B cell (primary cell): ENCODE measurements around the gene TAMALIN. TPM values are rescaled to one million over a fixed set of nuclear protein-coding genes. Genes with fewer than 3 reads are reported as not detected.
A peak's percentile ranks its signal among the peaks of the same experiment; 100 is the strongest.

Source experiments
- ATAC-seq: fragments of 200-7000 bp; cut with Tn5 transposase; one replicate; pipeline ENCODE4 v1.10.0; 2021; ENCODE audit warnings: low read depth, mild to moderate bottlenecking, moderate number of reproducible peaks, moderate library complexity
- CTCF ChIA-PET: fragments of 350-600 bp; sonication (Branson Sonifier 250); formaldehyde crosslinking; loops from one replicate; lab custom pipeline; 2021; ENCODE audit warnings: antibody characterized with exemption, inconsistent platforms; lab: Charles Lee
- POLR2A ChIA-PET: fragments of 350-600 bp; sonication (Branson Sonifier 250); formaldehyde crosslinking; loops from one replicate; lab custom pipeline; 2021; ENCODE audit warnings: antibody characterized with exemption; lab: Charles Lee
- DNase-seq: peaks from one replicate; pipeline ENCODE4 v3.0.0; 2013
- H2AFZ ChIP-seq: 2 replicates; pipeline ENCODE4 v1.6.1; 2012; ENCODE audit warnings: mild to moderate bottlenecking, low read depth, low read length; ENCODE audit not compliant: insufficient read depth, poor library complexity, severe bottlenecking
- H3K27ac ChIP-seq, 2 donors: 1 replicate in 1 of 2; 2 replicates in 1 of 2; pipeline ENCODE4 v1.5.1; 2012 to 2013; ENCODE audit warnings: low read length in 2 of 2, mild to moderate bottlenecking in 2 of 2, moderate library complexity in 1 of 2
- H3K27me3 ChIP-seq, 4 experiments: fragments of 200-600 bp in 1 of 4; sonication (generic) in 1 of 4; replicated peaks in 1 of 4; 1 replicate in 2 of 4; 2 replicates in 2 of 4; pipeline versions ENCODE4 v1.6.1 to v1.7.0; 2013 to 2016; ENCODE audit warnings: low read length in 3 of 4, mild to moderate bottlenecking in 2 of 4, mixed read lengths in 1 of 4, moderate library complexity in 1 of 4; ENCODE audit not compliant: insufficient read depth in 4 of 4, control insufficient read depth in 3 of 4; ENCODE audit errors: control extremely low read depth in 1 of 4
- H3K36me3 ChIP-seq, 2 experiments: replicated peaks in 1 of 2; 1 replicate in 1 of 2; 2 replicates in 1 of 2; pipeline versions ENCODE4 v1.6.1 to v1.7.1; 2013; ENCODE audit warnings: low read length in 1 of 2; ENCODE audit not compliant: insufficient read depth in 2 of 2, control insufficient read depth in 1 of 2; ENCODE audit errors: control extremely low read depth in 1 of 2, extremely low read depth in 1 of 2
- H3K4me1 ChIP-seq, 2 donors: fragments of 200-600 bp in 1 of 2; sonication (generic) in 1 of 2; 1 replicate in 1 of 2; 2 replicates in 1 of 2; pipeline versions ENCODE4 v1.5.1 to v1.6.1; 2013 to 2017; ENCODE audit warnings: low read length in 2 of 2; ENCODE audit not compliant: control insufficient read depth in 2 of 2, insufficient read depth in 2 of 2
- H3K4me2 ChIP-seq: replicated peaks from 2 replicates; pipeline ENCODE3; 2012; ENCODE audit warnings: mild to moderate bottlenecking, low read depth, low read length; ENCODE audit not compliant: poor library complexity, severe bottlenecking
- H3K4me3 ChIP-seq, 5 experiments: fragments of 200-600 bp in 1 of 5; sonication (generic) in 1 of 5; 1 replicate in 3 of 5; 2 replicates in 2 of 5; pipeline versions ENCODE4 v1.5.1 to v1.7.0; 2011 to 2016; ENCODE audit warnings: low read length in 4 of 5, mild to moderate bottlenecking in 4 of 5, low read depth in 2 of 5, control low read depth in 1 of 5, moderate library complexity in 1 of 5; ENCODE audit not compliant: insufficient read depth in 1 of 5; ENCODE audit errors: control extremely low read depth in 1 of 5, extremely low read depth in 1 of 5
- H3K79me2 ChIP-seq: fragments of 200-600 bp; sonication (generic); one replicate; pipeline ENCODE4 v1.6.0; 2016; ENCODE audit warnings: low read length; ENCODE audit not compliant: control insufficient read depth, insufficient read depth
- H3K9ac ChIP-seq: fragments of 200-600 bp; sonication (generic); 2 replicates; pipeline ENCODE4 v1.6.1; 2017; ENCODE audit warnings: mild to moderate bottlenecking, low read length, moderate library complexity
- H3K9me3 ChIP-seq, 3 donors: one replicate each; pipeline versions ENCODE4 v1.6.1 to v1.7.1; 2013; ENCODE audit warnings: low read length in 2 of 3; ENCODE audit not compliant: control insufficient read depth in 2 of 3, insufficient read depth in 1 of 3; ENCODE audit errors: control extremely low read depth in 1 of 3
- H4K20me1 ChIP-seq: 2 replicates; pipeline ENCODE4 v1.6.0; 2012; ENCODE audit warnings: mild to moderate bottlenecking, low read length; ENCODE audit not compliant: insufficient read depth, control insufficient read depth, poor library complexity, severe bottlenecking
- H3K27ac Mint-ChIP-seq: one replicate; pipeline ENCODE4 v1.8.0; 2021; ENCODE audit warnings: mixed read lengths
- H3K27me3 Mint-ChIP-seq: one replicate; pipeline ENCODE4 v1.8.0; 2021; ENCODE audit warnings: mixed read lengths
- H3K4me1 Mint-ChIP-seq: one replicate; pipeline ENCODE4 v1.8.0; 2021; ENCODE audit warnings: mixed read lengths
- H3K4me3 Mint-ChIP-seq: one replicate; pipeline ENCODE4 v1.8.0; 2021; ENCODE audit warnings: mixed read lengths
- H3K9me3 Mint-ChIP-seq: one replicate; pipeline ENCODE4 v1.8.0; 2022; ENCODE audit warnings: mixed read lengths; ENCODE audit not compliant: insufficient read depth
- EZH2 ChIP-seq: IDR thresholded peaks from 2 replicates; pipeline ENCODE4 v1.6.1; 2012; ENCODE audit warnings: borderline replicate concordance, low read depth, mild to moderate bottlenecking, moderate library complexity, low read length; ENCODE audit not compliant: insufficient read depth, poor library complexity, severe bottlenecking
- WGBS: methylation state at CpG from one replicate; pipeline ENCODE4 v1.1.5; 2013; ENCODE audit warnings: missing lambda C conversion rate; ENCODE audit not compliant: insufficient coverage; 5-methylcytosine and 5-hydroxymethylcytosine counted together
- intact Hi-C: fragments of 100-400 bp; cut with micrococcal nuclease; formaldehyde crosslinking; loops from one replicate; pipeline ENCODE4 v1.10.0; 2022
- polyA plus RNA-seq: library from polyadenylated mRNA; depleted of rRNA; stranded (reverse); fragments of >200 nt; gene quantifications from 2 replicates; pipeline ENCODE4 v1.2.3, GENCODE V29; 2012
- total RNA-seq, 2 donors: library from RNA; stranded (reverse); fragments of 120-200 nt in 1 of 2; gene quantifications; 1 replicate in 1 of 2; 2 replicates in 1 of 2; pipeline versions ENCODE4 v1.2.3 to v1.2.4, GENCODE V29; 2013 to 2022
- TF ChIP-seq, protein P1 (sequence below): fragments of 200-600 bp; IDR thresholded peaks from one replicate; pipeline ENCODE4 v1.8.0; 2022; ENCODE audit warnings: antibody characterized with exemption, mild to moderate bottlenecking

The TAMALIN gene
- total and polyA plus RNA-seq, 2 donors (not counting 1 experiment from before 2014, with no cell fraction given), result 139 to 151 TPM

DNA sequence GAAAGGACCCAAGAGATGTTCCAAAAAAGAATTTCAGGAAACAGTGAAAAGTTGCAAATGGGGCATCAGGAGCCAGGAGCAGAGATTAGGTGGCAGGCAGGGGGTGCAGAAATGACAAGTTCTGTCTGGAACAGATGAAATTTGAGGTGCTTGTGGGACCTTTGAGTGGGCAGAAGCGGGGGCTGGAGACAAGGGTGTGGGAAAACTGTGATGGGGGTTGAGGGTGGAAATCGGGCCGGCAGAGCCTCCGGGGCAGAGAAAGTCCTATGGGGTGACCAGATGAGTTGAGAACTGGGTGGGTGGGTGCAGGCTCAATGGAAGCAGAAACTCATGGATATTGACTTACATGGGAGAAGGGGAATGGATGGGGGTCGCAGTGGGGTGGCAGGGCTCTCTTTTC is 42.9 kb downstream of the TAMALIN start:
- Histone ChIP-seq H3K27me3 (no peaks in the 10 kb centered on the region), H3K36me3 (peaks cover 0 to 5% of the 10 kb centered on the region in 2 experiments), H3K4me3 (peak overlapping the region in 2 of 5 experiments; percentile 77 to 87), H2AFZ (no peak overlapping the region), H3K9ac (peak overlapping the region; percentile 98), H3K9me3 (no peaks in the 10 kb centered on the region), H3K27ac (peak overlapping the region; percentile 99 to 100), H3K4me2 (peak overlapping the region; percentile 97), H3K79me2 (peaks cover 26% of the 10 kb centered on the region), H3K4me1 (peaks cover 32 to 47% of the 10 kb centered on the region in 2 donors), H4K20me1 (peaks cover 31% of the 10 kb centered on the region)
- WGBS, result 89% methylated on average over 4 of the region's 5 CpGs
- Mint-ChIP-seq H3K4me1 (peaks cover 51% of the 10 kb centered on the region), H3K4me3 (peak overlapping the region; percentile 100), H3K27ac (peak overlapping the region; percentile 99), H3K27me3 (no peaks in the 10 kb centered on the region), H3K9me3 (no peaks in the 10 kb centered on the region)
- no peak for DNase-seq
- ChIA-PET POLR2A (interaction anchor here (2.5 kb wide), 1 partner anchor 12 kb away, joined by 31 read pairs; no protein-coding TSS in a partner anchor), CTCF (interaction anchor here (2.7 kb wide), 2 partner anchors 24 to 32 kb away, joined by 20 to 49 read pairs; no protein-coding TSS in a partner anchor)
- intact Hi-C loops, result loop anchor here (1.0 kb wide), 2 partner anchors 7 to 12 kb away; no protein-coding TSS in a partner anchor
- TF ChIP-seq, protein P1, sequence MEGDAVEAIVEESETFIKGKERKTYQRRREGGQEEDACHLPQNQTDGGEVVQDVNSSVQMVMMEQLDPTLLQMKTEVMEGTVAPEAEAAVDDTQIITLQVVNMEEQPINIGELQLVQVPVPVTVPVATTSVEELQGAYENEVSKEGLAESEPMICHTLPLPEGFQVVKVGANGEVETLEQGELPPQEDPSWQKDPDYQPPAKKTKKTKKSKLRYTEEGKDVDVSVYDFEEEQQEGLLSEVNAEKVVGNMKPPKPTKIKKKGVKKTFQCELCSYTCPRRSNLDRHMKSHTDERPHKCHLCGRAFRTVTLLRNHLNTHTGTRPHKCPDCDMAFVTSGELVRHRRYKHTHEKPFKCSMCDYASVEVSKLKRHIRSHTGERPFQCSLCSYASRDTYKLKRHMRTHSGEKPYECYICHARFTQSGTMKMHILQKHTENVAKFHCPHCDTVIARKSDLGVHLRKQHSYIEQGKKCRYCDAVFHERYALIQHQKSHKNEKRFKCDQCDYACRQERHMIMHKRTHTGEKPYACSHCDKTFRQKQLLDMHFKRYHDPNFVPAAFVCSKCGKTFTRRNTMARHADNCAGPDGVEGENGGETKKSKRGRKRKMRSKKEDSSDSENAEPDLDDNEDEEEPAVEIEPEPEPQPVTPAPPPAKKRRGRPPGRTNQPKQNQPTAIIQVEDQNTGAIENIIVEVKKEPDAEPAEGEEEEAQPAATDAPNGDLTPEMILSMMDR, result no peak
- no peak for TF ChIP-seq EZH2
- no peak for ATAC-seq

DNA sequence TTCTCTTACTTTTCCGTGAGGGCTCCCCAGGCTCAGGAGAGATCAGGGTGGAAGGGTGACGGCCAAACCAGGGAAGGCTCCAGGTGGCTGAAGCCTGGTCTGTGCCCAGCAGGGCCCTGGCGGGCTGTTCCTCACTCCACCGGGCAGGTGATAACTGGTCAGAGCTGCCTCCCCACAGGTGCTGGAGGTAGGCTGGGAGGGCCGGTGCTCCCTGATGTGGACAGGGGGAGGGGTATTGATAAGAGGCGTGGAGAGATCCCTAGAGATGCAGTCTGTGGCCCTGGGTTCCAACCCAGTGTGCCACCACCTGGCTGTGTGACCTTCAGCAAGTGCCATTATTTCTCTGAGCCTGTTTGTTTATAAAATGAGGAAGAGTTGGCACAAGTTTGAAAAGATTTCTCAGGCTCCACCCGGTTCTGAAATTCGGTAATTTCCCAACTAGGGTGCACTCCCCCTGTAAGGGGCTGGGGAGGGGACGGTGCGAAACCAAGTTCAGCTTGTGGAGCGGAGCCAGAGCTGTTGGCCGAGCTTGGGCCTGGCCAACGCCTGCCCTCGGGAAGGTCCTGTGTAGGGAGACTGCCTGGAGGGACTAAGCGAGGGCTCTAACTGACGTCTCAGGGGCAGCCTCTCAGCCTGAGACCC is 43.5 kb downstream of the TAMALIN start:
- Histone ChIP-seq H3K9ac (peak overlapping the region; percentile 98), H3K4me2 (peak overlapping the region; percentile 97), H3K4me3 (peak overlapping the region; percentile 36 to 87 (median 77)), H3K27me3 (no peaks in the 10 kb centered on the region), H3K36me3 (peaks cover 0 to 9% of the 10 kb centered on the region in 2 experiments), H3K79me2 (peaks cover 21% of the 10 kb centered on the region), H4K20me1 (peaks cover 37% of the 10 kb centered on the region), H3K4me1 (peaks cover 32 to 45% of the 10 kb centered on the region in 2 donors), H3K27ac (peak overlapping the region; percentile 99 to 100), H3K9me3 (no peaks in the 10 kb centered on the region), H2AFZ (no peak overlapping the region)
- Mint-ChIP-seq H3K27me3 (no peaks in the 10 kb centered on the region), H3K27ac (peak overlapping the region; percentile 99), H3K9me3 (no peaks in the 10 kb centered on the region), H3K4me1 (peaks cover 50% of the 10 kb centered on the region), H3K4me3 (peak overlapping the region; percentile 100)
- no peak for TF ChIP-seq EZH2
- TF ChIP-seq, protein P1, result no peak
- intact Hi-C loops, result loop anchor here (1.0 kb wide), 2 partner anchors 8 to 13 kb away; no protein-coding TSS in a partner anchor
- ATAC-seq, result peak; percentile 29
- POLR2A ChIA-PET, result interaction anchor here (0.5 to 2.5 kb wide), 12 partner anchors 9 to 44 kb away, joined by 3 to 31 read pairs (median 8); partner anchors contain the start of genes ATG101 and TAMALIN
- CTCF ChIA-PET, result interaction anchor here (0.6 to 2.7 kb wide), 12 partner anchors 9 to 47 kb away, joined by 3 to 49 read pairs (median 10); partner anchors contain the start of gene ATG101
- DNase-seq, result peak; percentile 90
- 7% methylated on average over 14 of the region's 16 CpGs for WGBS
